ENCODE measurements around the gene KLHL21.

The KLHL21 gene

DNA sequence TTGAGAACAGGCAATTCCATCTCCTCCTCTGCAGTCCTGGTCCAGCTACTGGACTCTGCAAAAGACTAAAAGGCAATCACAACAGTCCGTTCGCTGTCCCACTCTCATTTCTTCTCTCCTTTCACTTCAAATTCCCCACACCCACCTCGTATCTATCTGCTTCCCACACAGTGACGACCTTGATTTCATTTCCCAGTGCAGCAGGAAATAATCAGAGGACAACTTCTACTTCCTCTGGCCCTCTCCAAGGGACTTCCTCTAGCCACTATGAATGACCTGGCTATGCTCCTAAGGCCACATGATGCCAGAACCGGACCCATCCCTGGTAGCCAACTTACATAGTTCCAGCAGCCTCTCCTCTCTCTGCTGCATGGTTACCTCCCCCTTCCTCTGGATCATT lies 56.3 kb downstream of the KLHL21 start:
- no peak for DNase-seq

DNA sequence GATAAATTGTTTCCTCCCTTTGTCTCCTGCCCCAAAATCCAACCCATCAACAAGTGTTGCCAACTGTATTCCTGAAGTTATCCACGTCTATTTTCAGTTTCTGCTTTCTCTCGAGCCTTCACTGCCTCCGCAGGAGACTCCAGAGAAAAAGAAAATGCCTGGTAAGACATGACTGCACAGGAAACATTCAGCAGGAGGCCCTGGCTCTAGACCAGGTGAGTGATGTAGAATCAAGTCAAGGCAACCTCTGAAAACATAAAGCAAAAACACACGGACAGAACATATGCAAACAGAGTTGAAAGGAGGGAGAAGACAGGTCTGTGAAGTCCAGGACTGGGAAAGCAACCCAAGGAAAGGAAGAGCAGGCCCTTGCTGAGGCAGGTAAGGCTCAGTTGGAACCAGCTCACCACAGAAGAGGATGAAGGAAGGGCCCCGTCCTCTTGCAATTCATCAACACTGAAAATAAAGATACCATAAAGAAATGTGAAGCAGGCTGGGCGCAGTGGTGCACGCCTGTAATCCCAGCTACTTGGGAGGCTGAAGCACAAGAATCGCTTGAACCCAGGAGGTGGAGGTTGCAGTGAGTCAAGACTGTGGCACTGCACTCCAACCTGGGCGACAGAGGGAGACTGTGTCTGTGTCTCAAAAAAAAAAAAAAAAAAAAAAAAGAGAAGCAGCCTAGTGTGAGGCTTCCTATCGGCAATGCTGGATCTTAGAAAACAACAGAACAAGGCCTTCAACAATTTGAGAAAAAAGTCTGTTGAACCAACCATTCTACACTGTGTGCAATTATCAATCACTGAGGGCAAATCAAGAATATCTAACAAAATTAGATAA lies 57.2 kb downstream of the KLHL21 start:
- no peak for DNase-seq

DNA sequence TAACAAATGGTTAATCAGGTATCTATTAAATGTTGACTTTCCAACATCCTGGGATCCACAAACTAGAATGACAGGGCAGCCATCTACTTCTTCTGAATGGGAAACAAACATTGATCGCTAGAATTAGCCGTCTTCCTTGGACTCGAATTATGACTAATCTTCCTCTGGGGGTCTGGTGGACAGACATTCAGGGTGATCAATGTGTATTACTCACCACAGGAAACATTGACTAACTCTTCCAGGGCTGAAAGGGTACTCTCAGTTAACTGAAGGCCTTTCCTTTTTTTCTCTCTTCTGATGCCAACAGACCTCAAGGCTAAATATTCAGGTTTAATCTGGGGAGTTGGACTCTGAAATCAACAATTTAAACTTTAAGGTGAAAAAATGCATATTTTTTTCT lies 57.8 kb downstream of the KLHL21 start:
- DNase-seq: no peak

All from stimulated activated CD4-positive, alpha-beta T cell treated with anti-CD3 and anti-CD28 coated beads, Interleukin-1b, Interleukin-23, amount 100 ng/mL, for 48 hours (primary cell).